Panc1 (cell line): ENCODE data around the gene ITGB1.

ENCODE experiments used
- POLR2AphosphoS5 ChIP-seq: IDR thresholded peaks from 2 replicates; pipeline ENCODE4 v1.6.1; 2012; ENCODE audit warnings: mild to moderate bottlenecking, low read depth, low read length, moderate library complexity
- SIN3A ChIP-seq: IDR thresholded peaks from 2 replicates; pipeline ENCODE4 v1.6.1; 2012; ENCODE audit warnings: low read depth, mild to moderate bottlenecking, low read length, moderate library complexity, borderline replicate concordance; ENCODE audit not compliant: insufficient read depth
- TCF7L2 ChIP-seq: IDR thresholded peaks from 2 replicates; pipeline ENCODE4 v1.6.1; 2011; ENCODE audit warnings: mild to moderate bottlenecking, low read depth, low read length, inconsistent platforms
- TF ChIP-seq, protein P1 (sequence below): fragments of 450-650 bp; IDR thresholded peaks from 2 replicates; pipeline ENCODE4 v1.5.1; 2017; ENCODE audit warnings: mild to moderate bottlenecking
- TF ChIP-seq, protein P2 (sequence below), 2 experiments: IDR thresholded peaks; 2 replicates each; pipeline ENCODE4 v1.6.1; 2011 to 2012; ENCODE audit warnings: low read depth in 2 of 2, control low read depth in 1 of 2, low read length in 1 of 2, mild to moderate bottlenecking in 1 of 2, moderate library complexity in 1 of 2; ENCODE audit not compliant: insufficient read depth in 1 of 2

DNA sequence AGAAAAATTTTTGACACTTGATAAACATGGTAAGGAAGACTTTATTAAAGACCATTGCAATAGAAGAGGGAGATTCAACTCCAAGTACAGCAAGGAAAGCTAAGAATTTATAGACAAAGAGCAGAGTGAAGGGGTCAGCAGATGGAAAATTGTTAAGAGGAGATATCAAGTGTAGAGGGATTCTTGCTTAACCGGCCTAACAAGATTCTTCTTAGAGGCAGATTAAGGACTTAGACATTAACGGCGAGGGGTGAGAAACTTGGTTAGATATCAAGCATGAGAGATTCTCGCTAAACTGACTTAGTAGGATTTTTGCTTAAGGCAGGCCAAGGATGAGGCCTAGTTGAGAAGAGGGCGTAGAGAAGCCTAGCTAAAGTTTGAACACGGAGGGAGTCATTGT lies 76.0 kb downstream of the ITGB1 start:
- TF ChIP-seq POLR2AphosphoS5 = no peak
- TF ChIP-seq, protein P1, sequence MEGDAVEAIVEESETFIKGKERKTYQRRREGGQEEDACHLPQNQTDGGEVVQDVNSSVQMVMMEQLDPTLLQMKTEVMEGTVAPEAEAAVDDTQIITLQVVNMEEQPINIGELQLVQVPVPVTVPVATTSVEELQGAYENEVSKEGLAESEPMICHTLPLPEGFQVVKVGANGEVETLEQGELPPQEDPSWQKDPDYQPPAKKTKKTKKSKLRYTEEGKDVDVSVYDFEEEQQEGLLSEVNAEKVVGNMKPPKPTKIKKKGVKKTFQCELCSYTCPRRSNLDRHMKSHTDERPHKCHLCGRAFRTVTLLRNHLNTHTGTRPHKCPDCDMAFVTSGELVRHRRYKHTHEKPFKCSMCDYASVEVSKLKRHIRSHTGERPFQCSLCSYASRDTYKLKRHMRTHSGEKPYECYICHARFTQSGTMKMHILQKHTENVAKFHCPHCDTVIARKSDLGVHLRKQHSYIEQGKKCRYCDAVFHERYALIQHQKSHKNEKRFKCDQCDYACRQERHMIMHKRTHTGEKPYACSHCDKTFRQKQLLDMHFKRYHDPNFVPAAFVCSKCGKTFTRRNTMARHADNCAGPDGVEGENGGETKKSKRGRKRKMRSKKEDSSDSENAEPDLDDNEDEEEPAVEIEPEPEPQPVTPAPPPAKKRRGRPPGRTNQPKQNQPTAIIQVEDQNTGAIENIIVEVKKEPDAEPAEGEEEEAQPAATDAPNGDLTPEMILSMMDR = no peak
- TF ChIP-seq, protein P2, sequence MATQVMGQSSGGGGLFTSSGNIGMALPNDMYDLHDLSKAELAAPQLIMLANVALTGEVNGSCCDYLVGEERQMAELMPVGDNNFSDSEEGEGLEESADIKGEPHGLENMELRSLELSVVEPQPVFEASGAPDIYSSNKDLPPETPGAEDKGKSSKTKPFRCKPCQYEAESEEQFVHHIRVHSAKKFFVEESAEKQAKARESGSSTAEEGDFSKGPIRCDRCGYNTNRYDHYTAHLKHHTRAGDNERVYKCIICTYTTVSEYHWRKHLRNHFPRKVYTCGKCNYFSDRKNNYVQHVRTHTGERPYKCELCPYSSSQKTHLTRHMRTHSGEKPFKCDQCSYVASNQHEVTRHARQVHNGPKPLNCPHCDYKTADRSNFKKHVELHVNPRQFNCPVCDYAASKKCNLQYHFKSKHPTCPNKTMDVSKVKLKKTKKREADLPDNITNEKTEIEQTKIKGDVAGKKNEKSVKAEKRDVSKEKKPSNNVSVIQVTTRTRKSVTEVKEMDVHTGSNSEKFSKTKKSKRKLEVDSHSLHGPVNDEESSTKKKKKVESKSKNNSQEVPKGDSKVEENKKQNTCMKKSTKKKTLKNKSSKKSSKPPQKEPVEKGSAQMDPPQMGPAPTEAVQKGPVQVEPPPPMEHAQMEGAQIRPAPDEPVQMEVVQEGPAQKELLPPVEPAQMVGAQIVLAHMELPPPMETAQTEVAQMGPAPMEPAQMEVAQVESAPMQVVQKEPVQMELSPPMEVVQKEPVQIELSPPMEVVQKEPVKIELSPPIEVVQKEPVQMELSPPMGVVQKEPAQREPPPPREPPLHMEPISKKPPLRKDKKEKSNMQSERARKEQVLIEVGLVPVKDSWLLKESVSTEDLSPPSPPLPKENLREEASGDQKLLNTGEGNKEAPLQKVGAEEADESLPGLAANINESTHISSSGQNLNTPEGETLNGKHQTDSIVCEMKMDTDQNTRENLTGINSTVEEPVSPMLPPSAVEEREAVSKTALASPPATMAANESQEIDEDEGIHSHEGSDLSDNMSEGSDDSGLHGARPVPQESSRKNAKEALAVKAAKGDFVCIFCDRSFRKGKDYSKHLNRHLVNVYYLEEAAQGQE (IDR thresholded peaks at IDR 0.05; ENCODE audit: insufficient read depth in 1 of 2, low read depth in 2 of 2, low read length in 1 of 2) = no peak
- TF ChIP-seq SIN3A = no peak
- TF ChIP-seq TCF7L2 = no peak
